Calu3 (cell line): Measurements from ENCODE around the gene ERAS. TPM values are rescaled to one million over a fixed set of nuclear protein-coding genes. Genes with fewer than 3 reads are reported as not detected.

Experiments used
- BruUV-seq: library from RNA; stranded (reverse); fragments of 400-500 nt; replicated peaks from 2 replicates; lab custom pipeline; 2021; lab: Mats Ljungman, UMichigan
- CTCF ChIA-PET: fragments of 300-600 bp; sonication (Branson Sonifier 250); formaldehyde crosslinking; loops from one replicate; lab custom pipeline; 2022; ENCODE audit warnings: antibody characterized with exemption; lab: Charles Lee
- DNase-seq: peaks from one replicate; pipeline ENCODE4 v3.0.0; 2022
- H3K27ac Mint-ChIP-seq: one replicate; pipeline ENCODE4 v1.8.0; 2022; ENCODE audit warnings: mixed read lengths; ENCODE audit not compliant: unreplicated experiment
- H3K27me3 Mint-ChIP-seq: one replicate; pipeline ENCODE4 v1.8.0; 2022; ENCODE audit warnings: mixed read lengths; ENCODE audit not compliant: unreplicated experiment
- H3K36me3 Mint-ChIP-seq: one replicate; pipeline ENCODE4 v1.8.0; 2022; ENCODE audit warnings: mild to moderate bottlenecking, moderate library complexity, mixed read lengths; ENCODE audit not compliant: insufficient read depth, unreplicated experiment
- H3K4me1 Mint-ChIP-seq: one replicate; pipeline ENCODE4 v1.8.0; 2022; ENCODE audit warnings: mild to moderate bottlenecking, low read depth, mixed read lengths; ENCODE audit not compliant: unreplicated experiment
- H3K4me3 Mint-ChIP-seq: one replicate; pipeline ENCODE4 v1.8.0; 2022; ENCODE audit warnings: mild to moderate bottlenecking, low read depth, moderate library complexity, mixed read lengths; ENCODE audit not compliant: unreplicated experiment
- H3K9me3 Mint-ChIP-seq: one replicate; pipeline ENCODE4 v1.8.0; 2022; ENCODE audit warnings: low read depth, mixed read lengths; ENCODE audit not compliant: unreplicated experiment
- CTCF ChIP-seq: fragments of 200-600 bp; IDR thresholded peaks from one replicate; pipeline ENCODE4 v1.8.0; 2022; ENCODE audit warnings: antibody characterized with exemption; ENCODE audit not compliant: unreplicated experiment
- intact Hi-C: fragments of 100-400 bp; cut with micrococcal nuclease; formaldehyde crosslinking; loops from one replicate; pipeline ENCODE4 v1.10.0; 2022; ENCODE audit not compliant: unreplicated experiment
- total RNA-seq: library from RNA; stranded (reverse); gene quantifications from 2 replicates; pipeline ENCODE4 v1.2.3, GENCODE V29; 2022

Gene ERAS
- total RNA-seq, 1 experiment from 2014 or later: 0.47 TPM

DNA sequence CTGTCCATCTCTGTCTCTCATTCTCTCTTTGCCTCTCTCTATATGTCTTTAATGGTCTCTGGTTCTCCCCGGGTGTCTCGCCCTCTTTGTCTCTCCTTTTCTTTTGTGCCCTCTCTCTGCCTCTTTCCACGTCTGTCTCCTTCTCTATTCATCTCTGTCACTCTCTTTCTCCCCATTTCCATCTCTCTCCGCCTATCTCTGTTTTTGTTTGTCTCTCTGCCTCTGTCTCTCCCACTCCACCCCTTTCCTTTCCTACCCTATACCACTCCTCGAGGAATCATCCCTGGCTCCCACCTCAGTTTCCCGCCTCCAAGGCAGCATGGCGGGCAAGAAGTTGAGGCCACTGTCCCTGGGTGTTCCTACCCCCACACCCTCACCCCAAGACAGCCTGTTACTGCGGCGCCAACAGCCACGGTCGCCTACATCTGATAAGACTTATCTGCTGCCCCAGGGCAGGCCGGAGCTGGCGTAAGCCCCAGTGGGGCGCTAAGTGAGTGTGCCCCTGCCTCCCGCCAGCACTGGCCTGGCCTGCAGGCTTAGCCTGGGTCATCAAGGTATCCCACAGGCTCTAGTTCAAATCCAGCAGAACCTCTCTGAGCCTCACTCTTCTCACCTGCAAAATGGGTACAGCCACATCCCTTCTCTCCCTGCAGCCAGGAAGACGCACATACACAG, 40.6 kb upstream of the ERAS start:
- H3K4me3 Mint-ChIP-seq: no peak overlapping the region

DNA sequence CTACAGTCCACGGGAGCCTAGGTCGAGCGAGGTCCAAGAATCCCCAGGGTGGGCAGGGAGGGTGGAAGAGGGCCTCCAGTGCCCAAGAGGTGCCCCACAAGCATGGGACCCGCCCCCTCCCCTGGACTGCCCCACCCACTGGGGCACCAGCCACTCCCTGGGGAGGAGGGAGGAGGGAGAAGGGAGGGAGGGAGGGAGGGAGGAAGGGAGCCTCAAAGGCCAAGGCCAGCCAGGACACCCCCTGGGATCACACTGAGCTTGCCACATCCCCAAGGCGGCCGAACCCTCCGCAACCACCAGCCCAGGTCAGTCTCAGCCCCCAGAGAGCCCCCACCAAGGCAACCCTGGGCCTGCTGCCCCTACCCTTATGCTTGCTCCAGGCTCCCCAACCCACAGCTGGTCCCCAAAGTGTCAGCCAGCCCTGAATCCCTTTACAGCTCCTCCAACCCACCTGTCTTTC, 39.9 kb upstream of the ERAS start, which contains the start of gene GATA1:
GATA1 (plus strand) TSS at position 250 of the 460 bp plus-strand sequence. CDS start 4,520 bp downstream, outside the sequence.
- H3K4me1 Mint-ChIP-seq: no peaks in the 10 kb centered on the region
- CTCF ChIA-PET: interaction anchor here (0.6 kb wide), 1 partner anchor 145 kb away, joined by 3 read pairs; no protein-coding TSS in a partner anchor
- H3K27ac Mint-ChIP-seq: no peak within 1 kb of the TSS
- no peaks in the 10 kb centered on the region for H3K36me3 Mint-ChIP-seq
- no peaks in the 10 kb centered on the region for H3K9me3 Mint-ChIP-seq
- H3K4me3 Mint-ChIP-seq: no peak within 1 kb of the TSS
- peaks cover 63% of the 10 kb centered on the region for H3K27me3 Mint-ChIP-seq
- intact Hi-C loops: no loop called here
- BruUV-seq: no TSS peak
- no peak for DNase-seq
- TF ChIP-seq CTCF: no peak

More for the DNA sequence above, 40.6 kb upstream of the ERAS start:
- H3K36me3 Mint-ChIP-seq: no peaks in the 10 kb centered on the region
- peaks cover 59% of the 10 kb centered on the region for H3K27me3 Mint-ChIP-seq
- TF ChIP-seq CTCF: no peak
- no peak for DNase-seq
- BruUV-seq: no TSS peak
- H3K9me3 Mint-ChIP-seq: no peaks in the 10 kb centered on the region
- no peak overlapping the region for H3K27ac Mint-ChIP-seq
- intact Hi-C loops: no loop called here
- CTCF ChIA-PET: no interaction called here
- H3K4me1 Mint-ChIP-seq: no peaks in the 10 kb centered on the region

DNA sequence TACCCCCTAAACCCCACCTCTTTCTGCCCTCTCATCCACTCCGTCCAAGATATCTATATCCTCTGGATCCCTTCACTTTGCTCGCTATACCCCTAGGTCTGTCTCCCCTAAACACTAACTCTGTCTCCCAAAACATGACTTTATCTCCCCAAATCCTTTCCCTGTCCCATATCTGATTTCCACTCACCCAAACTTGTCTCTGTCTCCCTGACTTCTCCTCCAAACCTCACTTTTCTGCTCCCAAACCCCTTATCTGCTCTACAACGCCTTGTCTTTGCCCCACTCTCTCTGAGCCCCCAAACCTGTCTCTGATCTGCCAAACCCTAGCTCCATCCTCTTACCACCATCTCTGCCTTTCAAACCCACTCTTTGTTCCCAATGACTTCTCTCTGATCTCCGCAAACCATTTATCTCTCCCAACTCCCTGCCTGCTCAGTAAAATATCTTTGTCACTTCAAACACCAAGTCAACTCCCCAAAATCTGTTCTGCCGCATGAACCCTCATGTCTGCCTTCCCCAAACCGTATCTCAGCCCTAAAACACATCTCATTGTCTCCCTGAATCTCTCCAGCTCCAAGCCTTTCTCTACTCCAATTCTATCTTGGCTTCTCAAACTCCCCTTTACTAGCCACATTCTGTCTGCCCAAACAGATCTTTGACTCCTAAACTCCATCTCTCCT, 39.3 kb upstream of the ERAS start:
- Mint-ChIP-seq H3K27ac (no peak overlapping the region), H3K27me3 (peaks cover 63% of the 10 kb centered on the region), H3K4me3 (no peak overlapping the region), H3K4me1 (no peaks in the 10 kb centered on the region), H3K9me3 (no peaks in the 10 kb centered on the region), H3K36me3 (no peaks in the 10 kb centered on the region)
- CTCF ChIA-PET: interaction anchor here (0.6 kb wide), 1 partner anchor 145 kb away, joined by 3 read pairs; no protein-coding TSS in a partner anchor
- no TSS peak for BruUV-seq
- intact Hi-C loops: no loop called here
- no peak for TF ChIP-seq CTCF
- no peak for DNase-seq

DNA sequence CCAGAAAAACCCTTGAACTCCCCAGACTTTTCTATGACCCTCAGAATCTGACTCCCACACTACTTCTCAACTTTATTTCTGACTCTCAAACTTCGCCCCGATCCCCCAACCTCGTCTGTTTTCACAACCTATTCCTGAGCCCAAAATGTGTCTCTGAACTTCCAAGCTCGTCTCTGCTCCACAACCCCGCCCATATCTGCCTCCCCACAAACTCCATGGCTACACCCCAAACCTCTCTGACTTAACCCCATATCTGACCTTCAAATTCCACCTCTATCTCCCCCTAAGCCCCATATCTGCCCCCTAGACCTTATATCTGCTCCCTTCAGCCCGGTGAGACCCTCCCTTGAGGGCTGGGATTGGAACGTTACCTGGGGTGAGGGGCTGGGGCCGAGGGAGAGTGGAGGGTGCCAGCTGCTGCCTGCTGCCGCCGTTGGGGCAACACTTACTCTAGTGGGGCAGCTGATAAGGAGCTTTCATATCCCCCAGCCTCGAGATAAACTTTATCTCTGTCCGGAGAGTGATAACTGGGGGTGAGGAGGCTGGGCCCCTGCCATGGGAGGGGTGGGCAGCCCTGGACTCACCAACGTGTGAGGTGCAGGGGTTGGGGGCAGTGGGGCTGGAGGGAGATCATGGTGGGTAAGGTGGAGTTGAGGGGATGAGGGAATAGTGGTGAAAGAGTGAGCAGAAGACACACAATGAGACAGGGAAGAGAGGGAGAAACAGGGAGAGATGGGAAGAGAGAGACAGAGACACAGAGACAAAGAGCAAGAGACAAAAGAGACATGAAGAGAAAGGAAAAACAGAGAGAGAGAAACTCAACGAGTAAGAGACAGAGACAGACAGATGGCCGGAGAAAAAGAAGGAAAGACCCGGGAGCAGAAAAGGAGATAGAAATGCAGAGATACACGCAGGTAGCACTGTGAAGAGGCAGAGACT, 38.5 kb upstream of the ERAS start:
- Mint-ChIP-seq H3K27me3 (peaks cover 63% of the 10 kb centered on the region), H3K9me3 (no peaks in the 10 kb centered on the region), H3K36me3 (no peaks in the 10 kb centered on the region), H3K27ac (no peak overlapping the region), H3K4me3 (no peak overlapping the region), H3K4me1 (no peaks in the 10 kb centered on the region)
- intact Hi-C loops: no loop called here
- CTCF ChIA-PET: no interaction called here
- no peak for TF ChIP-seq CTCF
- no TSS peak for BruUV-seq
- DNase-seq: no peak
